ENCODE results near the gene APOBEC3F. TPM values are rescaled to one million over a fixed set of nuclear protein-coding genes. Genes with fewer than 3 reads are reported as not detected.
"Not testable (repeated sequence)": the region's sequence is repeated elsewhere in the genome, so short reads cannot be mapped to it uniquely, and the experiment has no call there.

APOBEC3F gene
- total and polyA plus RNA-seq, 12 donors = 1.3 to 11.6 (median 5.1) TPM

DNA sequence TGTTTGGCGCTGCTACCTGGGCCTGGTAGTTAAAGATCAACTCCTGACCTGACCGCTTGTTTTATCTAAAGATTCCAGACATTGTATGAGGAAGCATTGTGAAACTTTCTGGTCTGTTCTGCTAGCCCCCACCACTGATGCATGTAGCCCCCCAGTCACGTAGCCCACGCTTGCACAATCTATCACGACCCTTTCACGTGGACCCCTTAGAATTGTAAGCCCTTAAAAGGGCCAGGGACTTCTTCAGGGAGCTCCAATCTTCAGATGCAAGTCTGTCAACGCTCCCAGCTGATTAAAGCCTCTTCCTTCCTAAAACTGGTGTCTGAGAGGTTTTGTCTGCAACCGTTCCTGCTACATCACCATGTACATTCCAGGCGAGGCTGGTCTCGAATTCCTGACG is 15.0 kb downstream of the APOBEC3F start:
- no peak for DNase-seq
- ATAC-seq = no peak
- TF ChIP-seq, protein P1, sequence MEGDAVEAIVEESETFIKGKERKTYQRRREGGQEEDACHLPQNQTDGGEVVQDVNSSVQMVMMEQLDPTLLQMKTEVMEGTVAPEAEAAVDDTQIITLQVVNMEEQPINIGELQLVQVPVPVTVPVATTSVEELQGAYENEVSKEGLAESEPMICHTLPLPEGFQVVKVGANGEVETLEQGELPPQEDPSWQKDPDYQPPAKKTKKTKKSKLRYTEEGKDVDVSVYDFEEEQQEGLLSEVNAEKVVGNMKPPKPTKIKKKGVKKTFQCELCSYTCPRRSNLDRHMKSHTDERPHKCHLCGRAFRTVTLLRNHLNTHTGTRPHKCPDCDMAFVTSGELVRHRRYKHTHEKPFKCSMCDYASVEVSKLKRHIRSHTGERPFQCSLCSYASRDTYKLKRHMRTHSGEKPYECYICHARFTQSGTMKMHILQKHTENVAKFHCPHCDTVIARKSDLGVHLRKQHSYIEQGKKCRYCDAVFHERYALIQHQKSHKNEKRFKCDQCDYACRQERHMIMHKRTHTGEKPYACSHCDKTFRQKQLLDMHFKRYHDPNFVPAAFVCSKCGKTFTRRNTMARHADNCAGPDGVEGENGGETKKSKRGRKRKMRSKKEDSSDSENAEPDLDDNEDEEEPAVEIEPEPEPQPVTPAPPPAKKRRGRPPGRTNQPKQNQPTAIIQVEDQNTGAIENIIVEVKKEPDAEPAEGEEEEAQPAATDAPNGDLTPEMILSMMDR (IDR thresholded peaks at IDR 0.05) = no peak
- Histone ChIP-seq H3K9me3 (peaks cover 0 to 6% (median 0%) of the 10 kb centered on the region in 11 donors), H3K4me1 (no peaks in the 10 kb centered on the region), H3K36me3 (no peaks in the 10 kb centered on the region), H3K27me3 (no peaks in the 10 kb centered on the region), H3K4me3 (no peak overlapping the region), H3K27ac (no peak overlapping the region)
- WGBS, 2 donors = 95% methylated on average over 11 of the region's 11 CpGs
- intact Hi-C loops (cut with DNase I) = no loop called here

DNA sequence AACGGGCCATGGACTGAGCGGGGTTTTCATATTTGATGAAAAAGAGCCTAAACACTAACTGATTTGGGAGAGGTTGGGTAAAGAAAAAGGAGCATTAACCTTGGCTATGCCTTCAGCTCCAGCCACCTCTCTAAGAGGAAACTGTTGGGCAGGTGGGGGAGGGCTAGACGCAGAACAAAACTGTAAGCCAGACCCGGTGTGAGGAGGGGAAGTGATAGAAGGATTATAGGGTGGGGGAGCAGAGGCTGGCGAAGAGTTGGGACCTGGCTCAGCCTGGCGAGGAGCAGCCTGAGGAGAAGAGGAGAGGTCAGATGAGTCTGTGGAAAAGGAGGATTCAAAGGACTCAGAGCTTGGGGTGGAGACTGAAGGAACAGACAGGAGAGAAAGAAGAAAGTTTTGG is 20.6 kb downstream of the APOBEC3F start:
- intact Hi-C loops (cut with DNase I) = not testable (repeated sequence)

DNA sequence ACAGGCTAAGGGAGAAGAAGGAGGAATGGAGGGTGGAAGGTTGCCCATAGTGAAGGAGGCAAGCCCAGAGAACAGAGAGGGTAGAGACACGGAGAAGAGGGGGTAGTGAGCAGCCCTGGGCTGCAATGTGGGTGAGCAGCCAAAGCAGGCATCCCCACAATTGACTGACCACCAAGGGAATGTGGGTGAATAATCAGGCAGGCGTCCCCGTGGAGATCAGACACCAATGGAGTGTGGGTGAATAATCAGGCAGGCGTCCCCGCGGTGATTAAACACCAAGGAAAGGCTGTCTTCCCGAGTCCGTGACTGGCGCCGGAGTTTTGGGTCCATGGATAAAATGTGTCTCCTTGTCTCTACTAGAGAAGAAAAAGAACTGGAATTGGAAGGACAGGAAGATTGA is 21.3 kb downstream of the APOBEC3F start:
- DNase-seq; ATAC-seq; H3K27me3 ChIP-seq; intact Hi-C loops (cut with DNase I); H3K27ac ChIP-seq; H3K4me1 ChIP-seq; H3K9me3 ChIP-seq; H3K36me3 ChIP-seq; H3K4me3 ChIP-seq: not testable (repeated sequence)
- WGBS, 2 donors = 86 to 87% methylated on average over 10 of the region's 10 CpGs

More for the DNA sequence above, 20.6 kb downstream of the APOBEC3F start:
- not testable (repeated sequence) for H3K27me3 ChIP-seq, ATAC-seq, H3K4me1 ChIP-seq, H3K4me3 ChIP-seq, DNase-seq, H3K36me3 ChIP-seq, H3K27ac ChIP-seq, H3K9me3 ChIP-seq
- WGBS, 2 donors = 62 to 64% methylated on average over 6 of the region's 6 CpGs

DNA sequence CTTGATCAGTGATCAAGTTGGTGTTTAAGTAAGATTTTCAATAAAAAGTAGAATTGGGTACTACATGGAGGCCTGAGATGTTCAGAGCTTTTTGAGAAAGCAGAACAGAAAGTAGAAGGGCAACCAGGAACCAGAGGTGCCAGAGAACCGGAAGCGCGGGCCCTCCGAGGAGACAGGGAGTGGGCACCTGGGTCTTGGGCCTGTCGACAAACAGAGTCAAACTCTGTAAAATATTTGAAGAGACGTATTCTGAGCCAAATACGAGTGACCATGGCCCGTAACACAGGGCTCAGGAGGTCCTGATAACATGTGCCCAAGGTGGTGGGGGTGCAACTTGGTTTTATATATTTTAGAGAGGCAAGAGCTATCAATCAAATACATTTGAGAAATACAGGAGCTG is 23.2 kb downstream of the APOBEC3F start:
- WGBS, 2 donors = 90 to 94% methylated on average over 8 of the region's 8 CpGs
- ATAC-seq; intact Hi-C loops (cut with DNase I); H3K9me3 ChIP-seq; H3K27ac ChIP-seq; H3K27me3 ChIP-seq; H3K36me3 ChIP-seq; DNase-seq; H3K4me1 ChIP-seq; H3K4me3 ChIP-seq: not testable (repeated sequence)

DNA sequence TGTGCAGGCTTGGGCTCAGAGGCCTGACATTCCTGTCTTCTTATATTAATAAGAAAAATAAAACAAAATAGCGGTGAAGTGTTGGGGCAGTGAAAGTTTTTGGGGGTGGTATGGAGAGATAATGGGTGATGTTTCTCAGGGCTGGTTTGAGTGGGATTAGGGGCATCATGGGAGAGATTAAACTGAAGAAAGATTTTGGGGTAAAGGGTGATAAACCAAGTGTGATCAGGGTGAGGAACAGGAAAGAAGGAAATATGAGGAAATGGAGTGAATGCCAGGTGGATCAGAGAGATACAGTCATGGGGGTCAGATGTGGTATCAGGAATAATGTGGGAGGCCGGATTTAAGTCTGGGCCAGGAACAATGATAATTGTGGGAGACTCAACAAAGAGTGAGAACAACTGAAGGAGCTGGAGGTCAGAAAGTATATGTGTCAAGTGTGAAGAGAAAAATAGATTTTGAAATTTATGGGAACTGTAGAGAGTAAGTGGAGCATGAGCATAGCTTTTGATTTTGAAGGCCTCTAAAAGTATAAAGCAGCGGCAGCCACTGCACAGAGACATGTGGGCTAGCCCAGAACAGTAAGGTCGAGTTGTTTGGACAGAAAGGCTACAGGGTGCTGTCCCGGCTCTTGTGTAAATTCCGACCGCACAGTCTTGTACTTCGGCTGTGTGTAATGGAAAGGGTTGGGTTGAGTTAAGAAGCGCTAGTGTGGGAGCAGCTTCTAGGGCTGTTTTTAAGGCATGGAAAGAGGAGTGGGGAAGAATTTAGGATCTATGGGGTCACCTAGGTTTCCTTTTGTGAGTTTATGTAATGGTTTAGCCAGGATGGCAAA is 26.0 kb downstream of the APOBEC3F start:
- H3K36me3 ChIP-seq; H3K27me3 ChIP-seq; ATAC-seq; H3K4me3 ChIP-seq; H3K4me1 ChIP-seq; intact Hi-C loops (cut with DNase I); H3K27ac ChIP-seq; H3K9me3 ChIP-seq; DNase-seq: not testable (repeated sequence)
- 93 to 94% methylated on average over 9 of the region's 9 CpGs for WGBS, 2 donors

DNA sequence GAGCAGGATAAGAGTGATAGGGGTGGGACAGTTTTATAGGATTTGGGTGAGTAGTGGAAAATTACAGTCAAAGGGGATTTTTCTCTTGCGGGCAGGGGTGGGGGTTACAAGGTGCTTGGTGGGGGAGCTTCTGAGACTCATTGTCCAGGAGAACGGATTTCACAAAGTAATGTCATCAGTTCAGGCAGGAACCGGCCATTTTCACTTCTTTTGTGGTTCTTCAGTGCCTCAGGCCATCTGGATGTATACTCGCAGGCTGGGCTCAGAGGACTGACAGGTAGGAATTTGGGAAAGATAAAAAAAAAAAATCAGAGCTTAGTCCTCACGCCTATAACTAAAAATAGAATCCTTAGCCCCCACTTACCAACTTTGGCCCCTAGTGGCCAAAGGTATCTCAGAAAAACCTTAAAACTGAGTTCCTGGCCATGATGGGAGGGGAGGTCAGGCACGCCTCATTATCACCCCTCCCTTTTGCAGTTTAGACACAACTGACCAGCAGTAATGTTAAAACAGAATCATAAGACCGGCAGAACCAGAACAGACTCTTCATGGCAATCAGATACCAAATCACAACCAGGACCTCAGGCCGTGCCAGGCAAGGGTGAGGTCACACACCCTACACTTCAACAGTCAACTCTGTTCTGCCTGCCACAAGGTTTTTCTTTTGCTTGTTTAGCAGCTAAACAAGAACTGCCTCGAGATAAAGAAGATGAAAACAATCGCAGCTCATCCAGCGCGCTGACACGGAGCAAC is 27.5 kb downstream of the APOBEC3F start:
- H3K27me3 ChIP-seq = no peaks in the 10 kb centered on the region
- ATAC-seq = no peak
- no peak overlapping the region for H3K27ac ChIP-seq
- WGBS, 2 donors = 49 to 53% methylated on average over 13 of the region's 13 CpGs
- DNase-seq = no peak
- no peaks in the 10 kb centered on the region for H3K4me1 ChIP-seq
- intact Hi-C loops (cut with DNase I) = no loop called here
- no peaks in the 10 kb centered on the region for H3K9me3 ChIP-seq
- H3K4me3 ChIP-seq = no peak overlapping the region
- H3K36me3 ChIP-seq = no peaks in the 10 kb centered on the region
- TF ChIP-seq, protein P1 (IDR thresholded peaks at IDR 0.05) = no peak

Measured in heart right ventricle (tissue), 16 donors.